NCI-H2196 (cell line): Measurements from ENCODE around the gene NR1D1.
"Not testable (repeated sequence)": the region's sequence is repeated elsewhere in the genome, so short reads cannot be mapped to it uniquely, and the experiment has no call there.

ENCODE experiments used
- DNase-seq: peaks from one replicate; lab custom pipeline; 2025; ENCODE audit not compliant: unreplicated experiment; lab: John Stamatoyannopoulos, UW

The NR1D1 gene

DNA sequence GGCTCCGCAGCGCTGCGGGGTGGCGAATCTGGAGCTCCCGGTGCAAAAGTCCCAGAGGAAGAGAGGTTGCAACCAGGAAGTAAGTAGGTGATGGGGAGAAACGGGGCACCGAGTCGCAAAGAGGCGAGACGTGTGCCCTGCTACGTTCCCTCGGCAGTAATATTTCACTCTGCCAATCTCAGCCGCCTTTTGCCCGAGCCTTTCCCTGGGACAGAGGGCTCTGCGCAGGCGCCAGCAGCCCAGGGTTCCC, at the start of gene NR1D1:
TSS of gene NR1D1 (minus strand) at position 171 of the 250 bp plus-strand sequence. CDS start 495 bp downstream, outside the sequence.
- no peak for DNase-seq

DNA sequence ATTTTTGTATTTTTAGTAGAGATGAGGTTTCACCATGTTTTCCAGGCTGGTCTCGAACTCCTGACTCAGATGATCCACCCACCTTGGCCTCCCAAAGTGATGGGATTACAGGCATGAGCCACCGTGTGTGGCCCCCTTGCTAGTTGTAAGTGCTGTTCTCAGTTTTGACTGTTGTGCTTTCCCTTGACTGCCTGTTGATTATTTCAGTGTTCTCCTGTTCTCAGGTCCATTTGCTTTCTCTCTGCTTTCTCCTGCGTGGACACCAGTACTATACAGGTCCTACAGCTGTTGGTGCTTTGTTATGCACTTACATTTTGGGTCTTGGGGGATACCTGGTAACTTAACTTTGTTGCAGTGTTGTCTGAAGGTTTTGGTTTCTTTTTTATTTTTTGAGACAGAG, 48.1 kb upstream of the NR1D1 start:
- no peak for DNase-seq

GRCh38 chr17:40145476-40145875, 45.1 kb upstream of the NR1D1 start:
- DNase-seq = no peak

GRCh38 chr17:40143166-40143565, 42.8 kb upstream of the NR1D1 start:
- DNase-seq = not testable (repeated sequence)

GRCh38 chr17:40139566-40140058, 39.2 kb upstream of the NR1D1 start:
- no peak for DNase-seq

- no peak for DNase-seq
Measured at GRCh38 chr17:40135817-40136216, 35.4 kb upstream of the NR1D1 start.

GRCh38 chr17:40134184-40134583, 33.8 kb upstream of the NR1D1 start:
- DNase-seq = no peak

DNA sequence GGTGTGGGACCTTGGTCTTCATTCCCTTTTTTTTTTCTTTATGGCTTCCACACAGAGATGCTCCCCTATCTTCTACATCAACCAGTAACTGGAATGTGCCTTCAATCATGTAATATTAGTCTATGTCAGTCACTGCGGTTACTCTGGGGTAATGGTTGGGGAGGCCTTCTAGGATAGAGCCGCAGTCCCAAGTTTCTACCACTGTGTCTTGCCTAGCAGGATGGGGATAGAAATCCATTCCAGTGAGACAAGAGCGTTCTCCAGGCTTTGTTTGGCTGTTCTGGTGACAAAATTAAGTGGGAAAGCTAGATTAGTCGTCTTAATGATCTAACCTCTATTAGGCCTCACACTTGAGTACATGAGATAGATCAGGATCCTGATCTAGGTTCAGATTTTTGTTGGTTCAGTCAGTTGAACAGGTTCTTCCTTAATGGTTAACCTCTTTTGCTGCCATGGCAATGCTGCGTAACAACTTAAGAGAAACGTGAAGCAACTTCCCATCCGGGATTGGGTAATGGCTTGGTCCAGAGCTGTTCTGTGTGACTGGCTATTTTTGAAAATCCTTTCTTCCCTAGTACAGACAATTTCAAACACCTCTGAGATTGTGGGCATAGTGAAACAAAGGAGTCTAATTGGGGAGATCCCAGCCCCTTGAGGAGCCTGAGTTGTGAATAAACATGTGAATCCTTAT, 30.1 kb upstream of the NR1D1 start:
- DNase-seq = no peak

DNA sequence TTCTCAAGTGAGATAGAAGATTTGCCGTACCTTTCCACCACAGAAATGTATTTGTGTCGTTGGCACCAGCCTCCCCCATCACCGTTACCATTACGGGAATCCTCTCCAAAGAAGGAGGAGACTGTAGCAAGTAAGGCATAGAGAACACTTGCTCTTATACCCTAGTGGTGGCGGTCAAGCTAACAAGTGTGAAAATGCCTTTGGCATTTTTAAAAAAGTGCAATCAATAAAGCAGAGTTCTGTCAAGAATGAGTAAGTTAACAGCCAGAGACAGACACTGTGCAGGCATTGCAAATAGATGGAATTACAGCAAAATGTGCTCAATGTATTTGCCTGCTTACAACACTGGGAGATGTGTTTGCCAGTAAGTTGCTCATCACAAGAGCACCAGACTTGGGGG, 29.1 kb upstream of the NR1D1 start:
- no peak for DNase-seq

GRCh38 chr17:40124279-40125141, 24.1 kb upstream of the NR1D1 start:
- no peak for DNase-seq

DNA sequence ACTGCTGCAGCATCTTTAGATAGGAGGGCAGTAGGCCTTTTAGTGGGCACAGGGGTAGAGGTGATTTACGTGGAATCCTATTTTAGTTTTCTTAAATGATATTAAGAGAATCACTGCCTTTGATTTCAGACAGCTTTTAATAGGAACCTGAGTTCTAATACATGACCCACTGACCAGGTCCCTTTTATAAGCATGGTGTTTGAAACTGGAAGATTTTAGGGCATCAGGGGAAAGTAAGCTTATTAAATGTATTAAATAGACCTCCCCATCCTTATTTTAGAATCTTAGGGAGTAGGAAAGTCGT, 23.4 kb upstream of the NR1D1 start:
- DNase-seq = no peak

DNA sequence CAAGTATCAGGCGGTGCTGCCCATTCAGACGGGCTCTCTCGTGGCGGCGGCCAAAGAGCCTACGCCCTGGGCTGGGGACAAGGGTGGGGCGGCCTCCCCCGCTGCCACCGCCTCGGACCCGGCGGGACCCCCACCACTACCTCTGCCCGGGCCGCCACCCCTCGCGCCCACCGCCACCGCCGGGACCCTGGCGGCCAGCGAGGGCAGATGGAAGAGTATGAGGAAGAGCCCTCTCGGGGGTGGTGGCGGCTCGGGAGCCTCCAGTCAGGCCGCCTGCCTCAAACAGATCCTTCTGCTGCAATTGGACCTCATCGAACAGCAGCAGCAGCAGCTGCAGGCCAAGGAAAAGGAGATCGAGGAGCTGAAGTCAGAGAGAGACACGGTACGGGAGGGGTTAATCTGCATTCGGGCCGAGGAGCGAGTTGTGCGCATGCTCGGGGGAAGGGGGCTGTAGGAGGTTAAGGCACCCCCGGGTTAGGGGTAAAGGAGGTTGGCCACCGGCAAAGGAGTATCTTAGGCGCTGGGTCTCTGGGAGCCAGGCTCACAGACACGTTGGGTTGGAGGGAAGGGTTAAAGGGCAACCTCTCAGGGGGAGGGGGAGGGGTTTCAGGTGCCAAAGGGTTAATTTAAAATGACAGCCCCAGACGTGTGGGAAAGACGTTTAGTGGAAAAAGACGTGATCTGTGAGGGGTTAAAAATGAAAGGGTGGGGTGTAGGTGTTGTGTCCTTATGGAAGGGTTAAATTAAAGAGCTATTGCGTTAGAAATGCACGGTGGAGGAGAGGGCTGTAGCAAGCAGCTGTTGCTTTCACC, 22.8 kb upstream of the NR1D1 start:
- peak; percentile 8 for DNase-seq

DNA sequence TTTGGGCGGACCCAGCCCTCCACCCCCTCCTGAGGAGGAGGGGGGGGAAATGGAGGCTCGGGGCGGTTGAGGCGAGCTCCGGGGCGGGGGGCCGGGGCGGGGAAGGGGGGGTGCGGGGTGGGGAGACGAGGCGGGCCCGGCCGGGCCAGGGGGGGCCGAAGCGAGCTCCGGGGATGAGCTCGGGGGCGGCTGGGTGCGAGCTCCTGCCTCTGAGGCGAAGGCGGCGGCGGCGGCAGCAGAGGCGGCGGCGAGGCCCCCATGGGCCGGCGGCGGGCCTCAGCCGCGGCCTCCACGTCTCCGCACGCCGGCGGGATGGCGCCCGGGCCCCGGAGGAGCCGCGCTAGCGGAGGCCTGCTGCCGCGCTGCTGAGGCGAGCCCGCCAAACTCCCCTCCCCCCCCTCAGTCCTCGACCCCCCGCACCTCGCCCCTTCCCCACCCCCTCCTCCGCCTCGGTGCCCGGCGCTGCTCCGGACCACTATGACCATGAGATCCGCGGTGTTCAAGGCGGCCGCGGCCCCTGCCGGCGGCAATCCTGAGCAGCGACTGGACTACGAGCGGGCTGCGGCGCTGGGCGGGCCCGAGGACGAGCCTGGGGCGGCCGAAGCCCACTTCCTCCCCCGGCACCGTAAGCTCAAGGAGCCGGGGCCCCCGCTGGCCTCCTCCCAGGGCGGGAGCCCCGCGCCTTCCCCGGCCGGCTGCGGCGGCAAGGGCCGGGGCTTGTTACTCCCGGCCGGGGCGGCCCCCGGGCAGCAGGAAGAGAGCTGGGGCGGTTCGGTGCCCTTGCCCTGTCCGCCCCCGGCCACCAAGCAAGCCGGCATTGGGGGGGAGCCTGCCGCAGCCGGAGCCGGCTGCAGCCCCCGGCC, 22.0 kb upstream of the NR1D1 start:
- no peak for DNase-seq

- peak; percentile 37 for DNase-seq
Measured at GRCh38 chr17:40121181-40122135, 21.1 kb upstream of the NR1D1 start, which contains the start of gene MSL1. MSL1 (plus strand) TSS chr17:40121971; CDS start chr17:40122613, 642 bp downstream.

- no peak for DNase-seq
Measured at GRCh38 chr17:40115101-40115436, 14.7 kb upstream of the NR1D1 start.

- DNase-seq = no peak
Measured at GRCh38 chr17:40113907-40114245, 13.5 kb upstream of the NR1D1 start.

- DNase-seq = peak; percentile 86
Measured at GRCh38 chr17:40113110-40113906, 12.9 kb upstream of the NR1D1 start.

- DNase-seq = no peak
Measured at GRCh38 chr17:40112718-40113109, 12.3 kb upstream of the NR1D1 start.

DNA sequence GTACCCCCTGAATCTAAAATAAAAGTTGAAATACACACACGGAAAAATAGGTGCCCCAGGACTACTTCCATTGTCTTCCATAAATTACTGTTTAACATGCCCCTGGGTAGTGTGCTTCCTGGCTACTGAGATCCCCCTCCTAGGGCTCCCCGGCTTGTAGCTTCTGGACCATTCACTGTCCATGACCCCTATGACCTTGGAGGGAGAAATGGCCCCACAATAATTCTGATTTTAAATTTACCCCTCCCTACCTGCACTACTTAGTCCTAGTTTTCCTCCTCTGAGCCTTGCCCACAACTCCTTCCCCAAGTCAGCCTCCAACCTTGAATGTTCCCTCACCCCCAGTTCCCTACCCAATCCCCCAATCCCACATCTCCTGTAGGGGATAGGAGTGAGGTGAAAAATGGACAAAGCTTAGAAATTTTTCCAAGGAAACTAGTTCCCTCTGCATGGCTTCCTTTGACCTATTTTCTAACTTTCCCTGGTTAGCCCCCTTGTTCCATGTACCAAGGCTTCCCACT, 11.9 kb upstream of the NR1D1 start:
- no peak for DNase-seq
